Astrocyte of the cerebellum (primary cell): ENCODE data around the gene FAM98C.

Source experiments
- DNase-seq: peaks from one replicate; pipeline ENCODE4 v3.0.0-alpha.2; 2011; ENCODE audit warnings: low read depth
- H3K4me3 ChIP-seq: 2 replicates; pipeline ENCODE4 v1.5.1; 2011; ENCODE audit warnings: mild to moderate bottlenecking, low read depth, low read length, moderate library complexity
- in situ Hi-C: cut with HindIII; loops from 2 replicates; pipeline ENCODE4 v1.10.0; 2017; ENCODE audit warnings: low sequenced_read_pairs
- TF ChIP-seq, protein P1 (sequence below): IDR thresholded peaks from 2 replicates; pipeline ENCODE4 v1.5.1; 2012; ENCODE audit warnings: low read length, low read depth, moderate library complexity, mild to moderate bottlenecking; ENCODE audit errors: missing control alignments

Gene FAM98C

DNA sequence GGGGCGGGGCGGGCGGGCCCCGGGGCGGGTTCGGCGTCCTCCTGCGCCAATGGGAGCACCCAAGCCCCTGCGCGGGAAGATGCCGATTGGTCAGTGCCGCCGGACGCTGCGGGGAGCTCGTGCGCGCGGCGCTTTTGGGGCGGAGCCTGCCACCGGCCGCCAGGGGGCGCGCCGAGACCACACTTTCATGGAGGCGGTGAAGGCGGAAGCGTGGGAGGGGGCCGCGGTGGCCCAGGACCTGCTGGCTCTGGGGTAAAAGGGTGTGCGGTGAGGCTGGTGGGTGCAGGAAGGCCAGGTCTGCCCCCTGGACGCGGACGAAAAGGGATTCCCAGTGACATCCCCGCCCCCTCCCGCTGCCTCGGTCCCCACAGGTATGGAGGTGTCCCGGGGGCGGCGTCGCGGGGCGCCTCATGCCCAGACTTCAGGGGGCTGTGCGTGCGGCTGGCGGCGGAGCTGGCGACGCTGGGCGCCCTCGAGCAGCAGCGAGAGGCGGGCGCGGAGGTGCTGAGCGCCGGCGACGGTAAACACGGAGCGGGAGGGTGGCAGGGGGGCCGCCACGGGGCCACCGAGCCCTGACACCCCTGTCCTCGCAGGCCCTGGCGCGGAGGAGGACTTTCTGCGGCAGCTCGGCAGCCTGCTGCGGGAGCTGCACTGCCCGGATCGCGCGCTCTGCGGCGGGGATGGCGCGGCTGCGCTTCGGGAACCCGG lies at the start of gene FAM98C:
Gene FAM98C, plus strand, starts transcription at position 127 of the 708 bp plus-strand sequence. Its CDS starts 61 bp downstream, at position 188.
- in situ Hi-C loops, result no loop called here
- TF ChIP-seq, protein P1, sequence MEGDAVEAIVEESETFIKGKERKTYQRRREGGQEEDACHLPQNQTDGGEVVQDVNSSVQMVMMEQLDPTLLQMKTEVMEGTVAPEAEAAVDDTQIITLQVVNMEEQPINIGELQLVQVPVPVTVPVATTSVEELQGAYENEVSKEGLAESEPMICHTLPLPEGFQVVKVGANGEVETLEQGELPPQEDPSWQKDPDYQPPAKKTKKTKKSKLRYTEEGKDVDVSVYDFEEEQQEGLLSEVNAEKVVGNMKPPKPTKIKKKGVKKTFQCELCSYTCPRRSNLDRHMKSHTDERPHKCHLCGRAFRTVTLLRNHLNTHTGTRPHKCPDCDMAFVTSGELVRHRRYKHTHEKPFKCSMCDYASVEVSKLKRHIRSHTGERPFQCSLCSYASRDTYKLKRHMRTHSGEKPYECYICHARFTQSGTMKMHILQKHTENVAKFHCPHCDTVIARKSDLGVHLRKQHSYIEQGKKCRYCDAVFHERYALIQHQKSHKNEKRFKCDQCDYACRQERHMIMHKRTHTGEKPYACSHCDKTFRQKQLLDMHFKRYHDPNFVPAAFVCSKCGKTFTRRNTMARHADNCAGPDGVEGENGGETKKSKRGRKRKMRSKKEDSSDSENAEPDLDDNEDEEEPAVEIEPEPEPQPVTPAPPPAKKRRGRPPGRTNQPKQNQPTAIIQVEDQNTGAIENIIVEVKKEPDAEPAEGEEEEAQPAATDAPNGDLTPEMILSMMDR, result peak; percentile 77
- DNase-seq, result peak; percentile 90
- H3K4me3 ChIP-seq, result peak within 1 kb of the TSS; percentile 91

DNA sequence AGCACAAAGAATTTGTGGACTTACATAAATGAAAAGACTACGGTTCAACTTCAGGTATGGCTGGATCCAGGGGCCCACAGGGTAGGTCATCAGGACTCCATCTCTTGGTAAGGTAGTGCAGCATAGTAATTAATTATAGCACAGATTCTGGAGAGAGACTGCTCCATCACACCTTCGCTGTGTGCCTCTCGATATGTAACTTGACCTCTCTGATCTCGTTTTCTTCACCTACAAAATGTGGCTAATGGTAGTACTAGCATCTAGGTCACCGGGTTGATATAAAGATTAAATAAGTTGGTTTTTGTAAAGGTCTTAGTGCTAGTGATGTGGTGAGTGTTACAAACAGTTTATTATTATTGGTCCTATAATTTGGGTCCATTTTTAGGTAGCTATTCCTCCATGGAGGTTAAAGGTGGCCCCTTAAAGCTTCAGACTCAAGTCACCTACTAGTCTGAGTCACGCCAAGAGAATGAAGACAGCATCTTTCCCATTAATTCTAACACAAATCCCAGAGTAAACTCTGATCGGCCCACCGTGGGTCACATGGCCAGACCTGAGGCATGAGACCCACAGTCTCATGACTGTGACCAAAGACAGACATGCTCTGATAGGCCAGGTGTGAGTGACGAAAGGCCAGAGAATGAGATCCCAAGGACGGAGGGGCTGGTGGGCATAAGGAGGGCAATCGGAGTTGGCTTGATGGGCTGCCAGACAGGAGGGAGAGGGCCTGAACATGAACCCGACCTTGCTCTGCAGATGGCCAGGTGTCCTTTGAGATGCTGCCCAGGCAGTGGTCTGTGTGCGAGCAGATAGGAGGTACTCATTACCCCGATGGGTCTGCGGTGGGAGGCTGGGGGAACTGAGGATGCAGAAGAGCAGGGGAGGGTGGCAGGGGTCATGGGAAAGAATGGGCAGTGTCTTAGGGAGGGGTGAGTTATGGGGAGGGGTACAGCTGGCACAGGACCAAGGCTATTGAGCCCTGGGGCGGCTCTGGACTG lies 46.9 kb upstream of the FAM98C start:
- TF ChIP-seq, protein P1, result no peak
- H3K4me3 ChIP-seq, result no peak overlapping the region
- DNase-seq, result no peak
- in situ Hi-C loops, result no loop called here

DNA sequence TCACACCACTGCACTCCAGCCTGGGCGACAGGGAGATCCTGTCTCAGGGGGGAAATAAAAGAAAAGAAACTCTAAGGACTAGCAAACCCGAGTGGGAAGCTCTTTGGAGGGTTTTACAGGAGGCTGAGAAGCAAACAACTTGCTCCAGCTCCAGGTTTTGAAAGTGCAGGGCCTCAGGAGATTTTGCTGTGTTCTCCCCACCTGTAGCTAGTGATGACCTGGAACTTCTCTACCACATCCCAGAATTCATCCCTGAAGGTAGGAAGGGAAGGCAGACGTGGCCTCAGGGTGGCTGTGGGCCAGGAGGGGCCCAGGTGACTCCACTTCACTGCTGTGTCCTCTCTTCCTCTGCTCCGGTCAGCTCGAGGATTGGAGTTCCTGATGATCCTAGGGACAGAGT lies 44.8 kb upstream of the FAM98C start:
- no peak overlapping the region for H3K4me3 ChIP-seq
- TF ChIP-seq, protein P1, result no peak
- no peak for DNase-seq
- in situ Hi-C loops, result no loop called here

DNA sequence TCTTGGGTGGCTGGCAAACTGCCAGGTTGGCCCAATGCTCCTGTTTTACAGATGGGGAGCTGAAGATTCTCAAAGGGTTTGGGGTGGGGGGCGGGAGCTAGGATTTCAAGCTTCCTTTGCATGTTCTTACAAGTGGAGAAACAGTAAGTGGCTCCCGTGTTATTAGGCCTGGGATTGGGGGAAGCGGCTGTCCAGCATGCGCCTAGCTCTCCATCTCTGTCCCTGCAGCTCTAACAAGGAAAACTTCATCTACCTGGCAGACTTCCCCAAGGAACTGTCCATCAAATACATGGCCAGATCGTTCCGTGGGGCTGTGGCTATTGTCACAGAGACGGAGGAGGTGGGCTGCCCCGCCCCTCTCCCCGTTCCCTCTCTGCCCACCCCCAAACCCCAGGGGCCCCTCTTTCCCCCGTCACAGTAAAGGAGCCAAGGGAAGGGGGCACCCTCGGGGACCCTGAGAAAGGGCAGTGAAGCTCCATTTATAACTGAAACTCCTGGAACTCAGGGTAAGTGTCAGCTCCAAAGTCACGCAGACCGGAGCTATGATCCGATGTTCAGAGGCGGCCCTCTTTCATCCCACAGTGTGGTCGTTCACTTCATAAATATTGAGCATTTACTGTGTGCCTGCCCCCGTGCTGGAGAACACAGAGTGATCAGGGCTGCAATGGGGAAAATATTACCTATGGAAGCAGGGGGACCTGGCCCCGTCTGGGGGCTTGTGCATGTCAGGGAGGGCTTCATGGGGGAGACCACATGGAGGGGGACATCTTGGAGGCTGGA lies 43.5 kb upstream of the FAM98C start:
- in situ Hi-C loops, result no loop called here
- DNase-seq, result no peak
- H3K4me3 ChIP-seq, result no peak overlapping the region
- TF ChIP-seq, protein P1, result no peak

DNA sequence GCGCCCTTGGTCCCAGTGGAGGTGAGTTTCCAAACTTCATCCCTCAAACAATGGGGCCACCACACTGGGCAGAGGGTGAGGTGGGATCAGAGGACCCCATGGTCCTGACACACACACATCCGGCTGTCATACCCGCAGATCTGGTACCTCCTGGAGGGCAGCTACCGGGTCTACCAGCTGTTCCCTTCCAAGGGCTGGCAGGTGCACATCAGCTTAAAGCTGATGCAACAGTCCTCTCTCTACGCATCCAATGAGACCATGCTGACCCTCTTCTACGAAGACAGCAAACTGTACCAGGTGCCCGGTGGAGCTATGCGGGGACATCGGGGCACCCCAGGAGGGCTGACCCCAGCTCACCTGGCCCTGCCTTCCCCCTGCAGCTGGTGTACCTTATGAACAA lies 42.5 kb upstream of the FAM98C start:
- TF ChIP-seq, protein P1, result no peak
- no peak for DNase-seq
- in situ Hi-C loops, result no loop called here
- no peak overlapping the region for H3K4me3 ChIP-seq

DNA sequence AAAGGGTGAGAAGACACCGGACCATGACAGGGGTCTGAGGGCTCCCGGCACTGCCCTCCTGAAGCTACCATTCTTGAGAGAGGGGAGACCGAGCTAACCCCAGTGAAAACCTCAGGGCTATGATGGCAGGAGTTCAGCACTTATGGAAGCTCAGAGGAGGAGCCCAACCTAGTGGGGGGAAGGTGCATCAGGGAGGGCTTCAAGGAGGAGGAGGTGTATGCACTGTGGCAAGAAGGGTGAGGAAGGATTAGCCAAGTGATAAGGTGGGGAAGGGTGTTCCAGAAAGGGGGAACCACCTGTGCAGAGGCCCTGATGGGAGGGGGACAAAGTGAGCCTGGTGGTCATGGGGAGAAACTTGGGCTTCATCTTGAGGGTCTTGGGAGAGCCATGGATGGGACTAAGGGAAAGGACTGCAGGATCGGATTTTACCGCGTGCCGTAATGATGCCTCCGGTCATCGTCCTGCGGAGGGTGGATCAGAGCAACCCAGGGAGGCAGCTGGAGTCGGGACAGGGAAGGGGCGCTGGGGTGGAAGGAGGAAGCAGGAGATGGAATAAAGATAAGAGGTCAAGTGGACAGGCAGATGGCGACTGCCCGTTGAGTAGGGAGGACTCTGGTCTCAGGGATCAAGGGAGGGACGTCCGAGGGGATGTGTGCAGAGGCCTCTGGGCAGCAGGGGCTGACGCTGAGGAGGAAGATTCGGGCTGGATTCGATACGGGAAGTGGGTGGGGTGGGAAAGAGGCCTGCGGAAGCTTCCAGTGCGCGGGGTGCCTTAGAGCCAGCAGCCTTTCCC lies 41.9 kb upstream of the FAM98C start:
- DNase-seq, result no peak
- in situ Hi-C loops, result no loop called here
- peak overlapping the region; percentile 55 for H3K4me3 ChIP-seq
- TF ChIP-seq, protein P1, result no peak
